Renal pelvis (tissue), 4 donors: ENCODE data around the gene KRTAP10-4. TPM values are rescaled to one million over a fixed set of nuclear protein-coding genes. Genes with fewer than 3 reads are reported as not detected.

Experiments
- DNase-seq: peaks from one replicate; pipeline ENCODE4 v3.0.0-alpha.2; 2013
- polyA plus RNA-seq, 3 donors: library from polyadenylated mRNA; unstranded; fragments of 120-200 nt; gene quantifications; one replicate each; pipeline ENCODE4 v1.2.1, GENCODE V29; 2013; ENCODE audit not compliant: insufficient read length in 3 of 3

Gene KRTAP10-4
- polyA plus RNA-seq, 3 donors = not detected

DNA sequence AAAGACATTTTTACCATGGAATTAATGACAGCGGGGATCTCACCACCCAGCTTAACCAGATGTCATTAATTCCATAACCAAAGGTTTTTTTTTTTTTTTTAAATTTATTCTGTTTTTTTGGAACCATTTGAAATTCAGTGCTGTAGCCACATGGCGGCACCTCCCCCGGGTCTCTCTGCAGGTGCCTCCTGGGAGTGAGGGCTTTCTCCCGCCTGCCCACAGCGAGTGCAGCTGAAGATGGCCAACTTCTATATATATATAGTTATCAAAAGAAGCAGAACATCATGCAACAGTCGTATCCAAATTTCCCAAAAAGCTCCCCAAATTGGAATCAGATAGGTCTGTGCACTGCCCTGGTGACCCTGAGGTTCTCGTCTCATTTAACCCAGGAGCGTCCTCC lies 41.9 kb downstream of the KRTAP10-4 start:
- no peak for DNase-seq

- no peak for DNase-seq
Observed at GRCh38 chr21:44615911-44616590, 42.5 kb downstream of the KRTAP10-4 start.

DNA sequence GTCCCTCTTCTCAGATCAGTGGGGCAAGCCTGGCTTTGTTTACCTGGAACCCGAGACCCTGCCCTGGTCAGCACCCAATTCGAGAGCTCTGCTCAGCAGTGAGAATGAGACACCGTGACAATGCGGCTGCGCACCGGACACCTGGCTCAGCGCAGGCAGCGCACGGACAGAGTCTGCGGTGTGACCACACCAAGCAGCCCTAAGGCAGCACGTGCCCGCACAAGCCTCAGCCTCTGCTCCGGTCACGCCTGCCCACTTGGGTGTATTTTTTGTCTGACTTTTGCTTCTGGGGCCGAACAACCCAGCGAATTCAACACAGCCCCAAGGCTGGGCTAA lies 43.0 kb downstream of the KRTAP10-4 start:
- DNase-seq = no peak

DNA sequence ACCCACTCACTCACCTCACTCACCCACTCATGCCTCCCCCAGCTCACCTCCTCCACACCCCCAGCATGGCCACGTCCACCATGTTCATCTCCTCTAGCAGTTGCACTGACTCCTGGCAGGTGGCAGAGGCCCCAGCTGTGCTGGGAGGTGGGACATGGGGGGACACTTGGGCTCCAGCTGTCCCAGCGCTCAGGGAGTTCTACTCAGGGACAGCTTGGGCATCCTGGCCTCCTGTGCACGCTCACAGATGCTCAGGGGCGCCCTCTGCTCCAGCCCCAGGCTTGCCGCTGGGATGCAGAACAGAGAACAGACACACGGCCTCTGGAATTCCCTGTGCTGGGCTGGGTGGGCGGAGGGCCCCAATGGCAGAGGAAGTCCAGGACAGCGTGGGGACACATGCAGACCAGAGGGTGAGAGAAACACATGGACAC lies 43.6 kb downstream of the KRTAP10-4 start:
- DNase-seq = no peak

DNA sequence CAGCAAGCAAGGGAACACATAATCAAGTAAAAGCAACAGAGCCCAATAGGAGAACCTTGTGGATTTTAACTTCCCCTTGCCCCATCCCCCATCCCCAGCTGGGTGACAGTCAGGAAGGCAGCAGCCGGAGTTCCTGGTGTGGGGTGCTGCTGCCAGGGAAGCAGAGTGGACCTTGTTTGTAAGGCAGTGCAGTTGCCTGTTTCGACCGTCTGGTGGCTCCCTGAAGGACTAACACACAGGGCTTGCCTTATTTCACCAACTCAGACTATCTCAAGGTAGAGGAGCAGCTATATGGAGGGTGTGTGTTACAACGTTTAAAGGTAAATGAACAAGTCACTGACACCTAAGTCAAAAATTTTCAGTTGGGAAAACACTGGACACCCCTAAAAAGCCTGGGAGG lies 45.0 kb downstream of the KRTAP10-4 start:
- no peak for DNase-seq

DNA sequence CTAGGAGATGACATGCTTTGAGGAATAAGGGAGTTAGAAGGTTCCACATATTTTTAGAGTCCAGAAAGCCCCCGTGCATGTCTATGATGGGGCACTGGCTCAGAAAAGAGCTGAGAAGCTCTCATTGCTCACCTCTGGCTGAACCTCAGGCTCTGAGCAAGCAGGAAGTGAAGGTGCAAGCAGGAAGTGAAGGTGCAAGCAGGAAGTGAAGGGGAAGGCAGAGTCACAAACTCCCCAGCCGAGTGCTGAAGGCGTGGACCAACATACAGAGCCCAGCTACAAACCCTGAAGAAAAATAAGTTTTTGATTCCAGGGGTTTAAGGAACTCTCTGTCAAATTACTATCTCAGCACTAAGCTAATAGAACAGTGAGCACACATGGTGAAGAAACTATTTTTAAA lies 45.4 kb downstream of the KRTAP10-4 start:
- DNase-seq = no peak

DNA sequence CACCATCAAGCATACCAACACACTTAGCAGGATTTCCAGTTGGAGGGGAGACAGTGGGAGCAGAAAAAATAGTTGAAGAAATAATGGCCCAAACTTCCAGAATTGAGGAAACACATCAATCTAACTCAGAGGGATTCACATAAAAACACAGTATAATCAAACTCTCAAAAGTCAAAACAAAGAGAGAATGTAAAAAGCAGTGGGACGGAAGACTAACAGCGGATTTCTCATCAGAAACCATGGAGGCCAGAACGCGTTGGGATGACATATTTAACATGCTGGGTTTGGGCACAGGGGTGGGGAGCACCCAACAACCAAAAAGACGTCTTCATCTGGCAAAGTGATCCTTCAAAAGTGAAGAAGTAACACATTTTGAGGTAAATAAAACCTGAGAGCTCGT lies 46.4 kb downstream of the KRTAP10-4 start:
- no peak for DNase-seq

GRCh38 chr21:44623575-44623974 lies 50.0 kb downstream of the KRTAP10-4 start:
- no peak for DNase-seq

Other genes with a start within 250 kb of the KRTAP10-4 start
- gene CFAP410, start 234.3 kb upstream of the KRTAP10-4 start, polyA plus RNA-seq = 10 to 100 TPM; 32.6 to 37.0 (median 33.0) TPM
- gene TRPM2, start 220.1 kb upstream of the KRTAP10-4 start, polyA plus RNA-seq = 1 to 10 TPM in 2 of 3 donors, under 1 TPM in 1; 0.98 to 1.3 (median 1.2) TPM
- 1 to 10 TPM; 4.6 to 5.6 (median 5.2) TPM for gene LRRC3, start 118.2 kb upstream of the KRTAP10-4 start, polyA plus RNA-seq
- not detected for gene KRTAP10-1, start 33.5 kb upstream of the KRTAP10-4 start, polyA plus RNA-seq
- not detected for gene KRTAP10-2, start 22.2 kb upstream of the KRTAP10-4 start, polyA plus RNA-seq
- not detected for gene KRTAP10-3, start 14.9 kb upstream of the KRTAP10-4 start, polyA plus RNA-seq
- gene KRTAP10-5, start 6.9 kb downstream of the KRTAP10-4 start, polyA plus RNA-seq = not detected
- not detected for gene KRTAP10-6, start 18.8 kb downstream of the KRTAP10-4 start, polyA plus RNA-seq
- gene KRTAP10-7, start 26.9 kb downstream of the KRTAP10-4 start, polyA plus RNA-seq = not detected
- not detected for gene KRTAP10-8, start 38.4 kb downstream of the KRTAP10-4 start, polyA plus RNA-seq
- not detected for gene KRTAP10-9, start 53.4 kb downstream of the KRTAP10-4 start, polyA plus RNA-seq
- gene KRTAP10-10, start 63.6 kb downstream of the KRTAP10-4 start, polyA plus RNA-seq = not detected
- not detected for gene KRTAP10-11, start 72.7 kb downstream of the KRTAP10-4 start, polyA plus RNA-seq
- gene KRTAP12-4, start 80.9 kb downstream of the KRTAP10-4 start, polyA plus RNA-seq = not detected
- not detected for gene KRTAP12-3, start 84.2 kb downstream of the KRTAP10-4 start, polyA plus RNA-seq
- gene KRTAP12-2, start 93.2 kb downstream of the KRTAP10-4 start, polyA plus RNA-seq = not detected
- not detected for gene KRTAP12-1, start 108.4 kb downstream of the KRTAP10-4 start, polyA plus RNA-seq
- gene KRTAP10-12, start 123.4 kb downstream of the KRTAP10-4 start, polyA plus RNA-seq = not detected
- gene TSPEAR, start 137.8 kb downstream of the KRTAP10-4 start, polyA plus RNA-seq = 1 to 10 TPM in 2 of 3 donors, under 1 TPM in 1; 0.95 to 1.1 (median 1.0) TPM
- gene UBE2G2, start 228.1 kb downstream of the KRTAP10-4 start, polyA plus RNA-seq = 100 to 1,000 TPM in 2 of 3 donors, 10 to 100 TPM in 1; 63.5 to 144 (median 125) TPM
- 100 to 1,000 TPM; 101 to 116 (median 106) TPM for gene SUMO3, start 244.3 kb downstream of the KRTAP10-4 start, polyA plus RNA-seq